Nephron (organoid): Measurements from ENCODE around the gene DAZ2.
"Not testable (repeated sequence)": the region's sequence is repeated elsewhere in the genome, so short reads cannot be mapped to it uniquely, and the experiment has no call there.

ENCODE experiments used
- H3K27ac Mint-ChIP-seq, 3 experiments: 2 replicates each; pipeline ENCODE4 v1.8.0; 2020; ENCODE audit warnings: mixed read lengths in 3 of 3, mild to moderate bottlenecking in 2 of 3, moderate library complexity in 1 of 3
- H3K27me3 Mint-ChIP-seq: 2 replicates; pipeline ENCODE4 v1.8.0; 2021; ENCODE audit warnings: low read depth, mild to moderate bottlenecking, moderate library complexity, mixed read lengths
- H3K36me3 Mint-ChIP-seq: 2 replicates; pipeline ENCODE4 v1.8.0; 2020; ENCODE audit warnings: low read depth, mixed read lengths
- H3K4me1 Mint-ChIP-seq: 2 replicates; pipeline ENCODE4 v1.8.0; 2020; ENCODE audit warnings: mixed read lengths
- H3K4me3 Mint-ChIP-seq, 3 experiments: 2 replicates each; pipeline ENCODE4 v1.8.0; 2020; ENCODE audit warnings: mild to moderate bottlenecking in 3 of 3, mixed read lengths in 3 of 3, moderate library complexity in 2 of 3
- H3K9me3 Mint-ChIP-seq: 2 replicates; pipeline ENCODE4 v1.8.0; 2020; ENCODE audit warnings: mixed read lengths

The DAZ2 gene, protein sequence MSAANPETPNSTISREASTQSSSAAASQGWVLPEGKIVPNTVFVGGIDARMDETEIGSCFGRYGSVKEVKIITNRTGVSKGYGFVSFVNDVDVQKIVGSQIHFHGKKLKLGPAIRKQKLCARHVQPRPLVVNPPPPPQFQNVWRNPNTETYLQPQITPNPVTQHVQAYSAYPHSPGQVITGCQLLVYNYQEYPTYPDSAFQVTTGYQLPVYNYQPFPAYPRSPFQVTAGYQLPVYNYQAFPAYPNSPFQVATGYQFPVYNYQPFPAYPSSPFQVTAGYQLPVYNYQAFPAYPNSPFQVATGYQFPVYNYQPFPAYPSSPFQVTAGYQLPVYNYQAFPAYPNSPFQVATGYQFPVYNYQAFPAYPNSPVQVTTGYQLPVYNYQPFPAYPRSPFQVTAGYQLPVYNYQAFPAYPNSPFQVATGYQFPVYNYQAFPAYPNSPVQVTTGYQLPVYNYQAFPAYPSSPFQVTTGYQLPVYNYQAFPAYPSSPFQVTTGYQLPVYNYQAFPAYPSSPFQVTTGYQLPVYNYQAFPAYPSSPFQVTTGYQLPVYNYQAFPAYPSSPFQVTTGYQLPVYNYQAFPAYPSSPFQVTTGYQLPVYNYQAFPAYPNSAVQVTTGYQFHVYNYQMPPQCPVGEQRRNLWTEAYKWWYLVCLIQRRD

DNA sequence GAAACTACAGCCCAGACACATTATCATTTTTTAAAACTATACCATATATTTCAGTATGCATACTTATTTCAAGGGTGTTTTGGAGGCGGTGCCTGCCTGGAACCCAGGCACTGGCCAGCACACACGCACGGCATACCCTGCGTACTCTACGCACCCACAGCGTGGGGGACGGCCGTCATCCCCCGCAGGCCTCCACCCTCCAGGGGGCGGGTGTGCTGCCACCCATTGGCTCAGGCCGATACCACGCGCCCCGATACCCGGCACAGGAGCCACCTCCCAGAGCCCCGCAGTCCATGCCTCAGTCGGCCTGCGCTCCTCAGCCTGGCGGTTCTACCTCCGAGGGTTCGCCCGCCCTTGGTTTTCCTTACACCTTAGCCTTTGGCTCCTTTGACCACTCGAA is at the start of gene DAZ2:
Gene DAZ2 (plus strand): TSS at position 301 of the 400 bp plus-strand sequence. CDS start 208 bp downstream, outside the sequence.
- H3K27me3 Mint-ChIP-seq, H3K4me3 Mint-ChIP-seq, H3K4me1 Mint-ChIP-seq, H3K27ac Mint-ChIP-seq, H3K9me3 Mint-ChIP-seq, H3K36me3 Mint-ChIP-seq: not testable (repeated sequence)

DNA sequence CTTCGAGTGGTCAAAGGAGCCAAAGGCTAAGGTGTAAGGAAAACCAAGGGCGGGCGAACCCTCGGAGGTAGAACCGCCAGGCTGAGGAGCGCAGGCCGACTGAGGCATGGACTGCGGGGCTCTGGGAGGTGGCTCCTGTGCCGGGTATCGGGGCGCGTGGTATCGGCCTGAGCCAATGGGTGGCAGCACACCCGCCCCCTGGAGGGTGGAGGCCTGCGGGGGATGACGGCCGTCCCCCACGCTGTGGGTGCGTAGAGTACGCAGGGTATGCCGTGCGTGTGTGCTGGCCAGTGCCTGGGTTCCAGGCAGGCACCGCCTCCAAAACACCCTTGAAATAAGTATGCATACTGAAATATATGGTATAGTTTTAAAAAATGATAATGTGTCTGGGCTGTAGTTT is 20.4 kb upstream of the DAZ2 start, which contains the start of gene DAZ1:
Gene DAZ1 (minus strand): TSS at position 101 of the 400 bp plus-strand sequence. CDS start 208 bp downstream, outside the sequence.
- H3K9me3 Mint-ChIP-seq, H3K36me3 Mint-ChIP-seq, H3K27me3 Mint-ChIP-seq, H3K4me1 Mint-ChIP-seq, H3K4me3 Mint-ChIP-seq, H3K27ac Mint-ChIP-seq: not testable (repeated sequence)

DNA sequence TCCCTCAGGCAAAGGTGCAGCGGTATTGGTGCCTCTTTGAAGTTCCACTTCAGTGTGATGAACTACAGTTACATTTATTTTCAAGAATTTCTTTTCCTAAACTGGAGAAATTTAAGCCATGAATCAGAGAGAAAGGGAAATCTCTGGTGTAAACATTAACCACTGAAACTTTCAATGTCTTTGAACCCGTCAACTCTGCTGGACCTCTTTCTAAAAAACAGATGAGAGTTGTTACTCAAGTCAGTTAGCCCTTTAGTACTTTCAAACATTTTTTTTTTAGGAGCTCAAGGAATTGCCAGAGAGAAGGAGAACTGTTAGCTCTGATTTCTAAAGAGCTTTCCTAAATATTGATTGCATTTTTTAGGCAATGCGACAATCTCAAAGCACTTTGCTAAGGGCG is 11.9 kb upstream of the DAZ2 start:
- H3K9me3 Mint-ChIP-seq, H3K27me3 Mint-ChIP-seq, H3K36me3 Mint-ChIP-seq, H3K27ac Mint-ChIP-seq, H3K4me3 Mint-ChIP-seq, H3K4me1 Mint-ChIP-seq: not testable (repeated sequence)

DNA sequence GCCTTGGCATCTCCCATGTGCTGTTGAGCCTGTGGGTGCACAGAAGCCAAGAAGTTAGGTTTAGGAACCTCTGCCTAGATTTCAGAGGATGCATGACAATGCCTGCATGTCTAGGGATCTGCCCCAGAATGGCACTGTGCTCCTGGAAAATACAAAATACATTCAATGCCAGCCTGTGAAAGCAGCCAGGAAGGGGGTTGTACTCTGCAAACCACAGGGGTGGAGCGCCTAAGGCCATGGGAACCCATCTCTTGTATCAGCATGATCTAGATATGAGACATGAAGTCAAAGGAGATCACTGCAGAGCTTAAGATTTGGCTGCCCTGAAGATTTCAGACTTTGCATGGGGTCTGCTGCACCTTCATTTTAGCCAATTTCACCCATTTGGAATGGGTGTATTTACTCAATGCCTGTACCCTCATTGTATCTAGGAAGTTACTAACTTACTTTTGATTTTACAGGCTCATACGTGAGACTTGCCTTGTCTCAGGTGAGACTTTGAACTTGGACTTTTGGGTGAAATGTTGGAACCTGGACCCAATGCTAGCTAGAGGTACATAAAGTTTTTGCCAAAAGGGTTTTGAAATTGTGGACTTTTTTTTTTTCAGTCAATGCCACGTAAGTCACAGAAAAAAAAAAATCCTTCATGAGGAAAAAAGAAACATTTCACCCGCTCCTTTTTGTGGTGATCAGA is 9.4 kb upstream of the DAZ2 start:
- not testable (repeated sequence) for H3K27me3 Mint-ChIP-seq, H3K9me3 Mint-ChIP-seq, H3K4me1 Mint-ChIP-seq, H3K27ac Mint-ChIP-seq, H3K4me3 Mint-ChIP-seq, H3K36me3 Mint-ChIP-seq

DNA sequence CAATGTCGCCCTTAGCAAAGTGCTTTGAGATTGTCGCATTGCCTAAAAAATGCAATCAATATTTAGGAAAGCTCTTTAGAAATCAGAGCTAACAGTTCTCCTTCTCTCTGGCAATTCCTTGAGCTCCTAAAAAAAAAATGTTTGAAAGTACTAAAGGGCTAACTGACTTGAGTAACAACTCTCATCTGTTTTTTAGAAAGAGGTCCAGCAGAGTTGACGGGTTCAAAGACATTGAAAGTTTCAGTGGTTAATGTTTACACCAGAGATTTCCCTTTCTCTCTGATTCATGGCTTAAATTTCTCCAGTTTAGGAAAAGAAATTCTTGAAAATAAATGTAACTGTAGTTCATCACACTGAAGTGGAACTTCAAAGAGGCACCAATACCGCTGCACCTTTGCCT is 8.7 kb upstream of the DAZ2 start:
- not testable (repeated sequence) for H3K9me3 Mint-ChIP-seq, H3K27ac Mint-ChIP-seq, H3K4me1 Mint-ChIP-seq, H3K36me3 Mint-ChIP-seq, H3K27me3 Mint-ChIP-seq, H3K4me3 Mint-ChIP-seq
